ENCODE measurements around the gene ZMYM2.

GRCh38 chr13:20132052-20132634 lies 173.6 kb downstream of the ZMYM2 start:
- TF ChIP-seq CTCF (IDR thresholded peaks at IDR 0.05), result no peak
- no peak for TF ChIP-seq POLR2A (IDR thresholded peaks at IDR 0.05)
- TF ChIP-seq EP300 (IDR thresholded peaks at IDR 0.05), result no peak
- TF ChIP-seq POLR2AphosphoS5 (IDR thresholded peaks at IDR 0.05), result no peak

Data from upper lobe of left lung (tissue), 4 donors.